GOT3 (cell line): ENCODE data around the gene CAMK1D.

Experiments used
- DNase-seq: peaks from one replicate; lab custom pipeline; 2025; ENCODE audit warnings: mixed read lengths; lab: John Stamatoyannopoulos, UW

The CAMK1D gene

DNA sequence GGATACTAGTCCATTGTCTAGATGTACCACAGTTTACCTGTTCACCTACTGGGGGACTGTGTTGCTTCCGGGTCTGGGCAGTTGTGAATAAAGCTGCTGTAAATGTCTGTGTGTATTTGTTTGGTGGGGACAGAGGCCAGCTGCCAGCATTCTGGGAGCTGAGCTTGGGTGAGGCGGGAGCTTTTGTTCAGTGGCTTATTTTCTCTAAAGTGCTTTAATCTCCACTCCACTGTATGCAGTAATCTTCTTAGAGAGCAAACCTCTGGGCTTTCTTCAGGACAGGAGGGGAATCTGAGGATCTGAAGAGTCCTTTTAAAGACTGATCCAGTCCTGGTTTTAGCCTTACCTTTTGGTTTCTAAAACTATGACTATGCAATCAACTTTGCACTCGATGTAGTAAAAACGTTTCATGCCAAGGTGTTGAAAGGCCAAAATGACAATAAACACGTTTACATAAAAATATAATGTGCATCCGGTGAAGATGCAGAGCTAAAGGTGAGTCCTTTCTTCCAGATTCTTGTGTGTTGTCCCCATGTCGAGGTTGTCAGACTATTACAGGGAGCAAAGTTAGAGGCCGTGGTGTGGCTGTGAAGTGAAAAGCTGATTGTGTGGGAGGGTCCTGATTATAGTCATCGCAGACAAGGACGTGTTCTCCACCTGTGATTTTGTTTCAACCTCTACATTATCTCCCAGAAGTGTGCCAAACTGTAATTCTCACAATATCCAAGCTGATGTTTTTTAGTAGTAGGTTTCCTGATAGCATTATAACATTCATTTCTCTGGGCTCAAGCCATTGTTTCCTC, 279.8 kb downstream of the CAMK1D start:
- DNase-seq = no peak

DNA sequence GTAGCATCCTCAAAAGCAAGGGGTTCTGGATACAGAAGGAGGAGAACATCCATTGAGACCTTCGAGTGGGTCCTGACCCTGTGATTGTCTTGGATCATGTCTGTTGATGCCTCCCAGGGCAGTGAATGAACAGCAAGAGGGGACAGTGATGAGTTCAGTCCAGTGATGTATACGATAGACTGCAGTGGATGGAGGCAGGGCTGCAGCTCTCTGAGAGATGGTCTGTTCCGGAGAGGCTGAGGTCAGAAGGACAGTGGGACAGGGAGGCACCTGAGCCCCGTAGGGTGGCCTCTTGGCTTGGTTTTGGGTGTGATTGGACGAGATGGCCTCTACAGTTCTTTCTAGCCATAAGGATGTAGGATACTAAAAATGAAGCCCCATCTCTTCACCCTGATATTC, 280.4 kb downstream of the CAMK1D start:
- DNase-seq = no peak

DNA sequence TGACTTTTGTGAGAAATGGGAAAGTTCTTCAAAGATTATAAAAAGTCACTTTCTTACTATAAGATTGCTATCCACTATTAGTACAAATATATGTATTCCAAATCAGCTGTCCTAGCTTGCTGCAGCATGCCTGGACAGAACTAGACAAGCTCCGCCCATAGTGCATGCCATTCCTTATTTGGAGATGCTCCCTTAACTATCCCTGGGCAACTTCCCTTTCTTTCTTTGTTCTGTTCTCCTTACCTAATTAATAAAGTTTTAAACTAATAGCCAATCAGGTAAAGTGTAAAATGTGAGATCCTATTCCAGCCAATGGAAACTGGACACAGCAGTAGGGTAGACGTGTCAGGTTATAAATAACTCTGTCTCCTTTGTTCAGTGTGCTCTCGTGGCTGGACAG, 281.9 kb downstream of the CAMK1D start:
- no peak for DNase-seq

DNA sequence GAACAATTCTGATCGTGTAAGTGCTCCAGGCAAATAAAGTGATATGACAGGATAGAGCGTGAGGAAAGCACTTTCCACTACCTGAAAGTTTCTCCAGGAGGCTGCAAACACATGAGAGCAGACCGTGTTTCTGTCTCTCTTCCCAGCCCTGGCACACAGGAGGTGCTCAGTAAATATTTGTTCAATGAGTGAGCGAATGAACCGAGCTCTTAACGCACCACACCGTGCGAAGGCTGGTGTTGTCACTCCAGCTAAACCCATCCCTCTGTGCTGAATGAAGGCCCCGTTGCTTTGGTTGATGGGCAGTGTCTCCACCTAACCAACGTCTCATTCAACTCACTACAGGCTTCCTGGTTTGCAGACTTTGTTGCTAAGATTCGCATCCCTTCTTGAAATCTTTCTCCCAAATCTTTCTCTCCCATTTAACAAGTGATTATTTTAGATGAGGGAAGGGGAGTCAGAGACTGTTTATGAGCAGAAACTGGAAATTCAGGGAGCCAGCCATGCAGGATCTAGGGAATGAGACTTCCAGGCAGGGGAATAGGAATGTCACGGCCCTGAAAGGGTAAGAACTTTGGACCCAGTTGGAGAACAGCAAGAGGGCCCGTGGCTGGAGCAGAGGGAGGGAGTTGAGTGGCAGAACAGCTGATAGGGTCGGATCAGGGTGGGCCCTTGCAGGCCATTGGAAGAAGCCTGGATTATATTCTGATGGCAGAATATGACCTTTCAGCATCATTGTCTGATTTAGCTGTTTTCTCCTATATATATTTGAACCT, 282.6 kb downstream of the CAMK1D start:
- no peak for DNase-seq

DNA sequence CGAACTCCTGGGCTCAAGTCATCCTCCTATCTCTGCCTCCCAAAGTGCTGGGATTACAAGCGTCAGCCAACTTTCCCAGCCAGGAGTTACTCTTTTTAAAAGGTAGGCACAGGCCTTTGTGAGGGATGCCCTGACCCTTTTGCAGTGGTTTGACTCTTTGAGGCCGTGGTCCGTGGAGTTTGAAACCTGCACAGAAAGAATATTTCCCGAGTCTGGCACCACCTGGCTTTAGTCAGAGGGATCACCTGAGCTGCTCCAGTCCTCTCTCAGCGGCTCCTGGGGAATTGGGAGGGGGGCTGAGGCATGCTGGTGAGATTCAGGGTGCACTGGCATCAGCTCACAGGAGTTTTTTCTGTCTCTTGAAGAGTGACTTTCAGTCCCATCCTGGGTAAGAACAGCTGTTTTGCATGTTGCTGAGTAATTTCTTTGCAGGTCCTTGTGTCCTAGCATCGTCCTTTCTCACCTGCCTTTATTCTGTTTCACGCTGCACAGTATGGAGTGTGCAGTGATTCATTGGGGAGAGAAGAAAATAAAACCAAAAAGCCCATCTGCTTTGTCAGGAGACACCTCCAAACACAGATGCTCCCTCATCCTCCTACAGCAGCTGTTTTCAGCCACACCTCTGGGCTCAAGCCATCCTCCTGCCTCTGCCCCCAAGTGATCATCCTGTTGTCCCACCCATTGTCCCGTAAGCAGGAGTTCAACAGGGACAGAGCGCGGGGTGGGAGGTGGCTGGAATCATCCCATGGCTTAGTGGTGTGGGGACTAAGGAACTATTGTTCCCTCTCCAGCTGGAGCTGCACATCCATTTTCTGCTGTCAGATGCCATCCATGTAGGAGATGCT, 284.7 kb downstream of the CAMK1D start:
- DNase-seq = no peak

DNA sequence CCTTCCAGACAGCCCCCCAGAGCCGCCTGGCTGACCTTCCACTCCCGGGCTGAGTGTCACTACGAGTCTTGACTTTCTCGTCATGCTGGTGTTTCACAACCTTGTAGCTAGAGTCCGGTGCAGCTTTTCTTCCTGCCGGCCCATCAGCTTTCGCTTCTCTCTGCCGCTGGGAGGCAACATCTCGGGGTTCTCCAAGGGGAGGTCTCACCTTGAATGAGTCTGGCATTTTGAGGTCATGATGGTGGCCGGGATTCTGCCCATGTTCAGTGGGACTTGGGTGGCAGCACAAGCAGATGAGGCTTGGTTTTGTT, 285.2 kb downstream of the CAMK1D start:
- no peak for DNase-seq

DNA sequence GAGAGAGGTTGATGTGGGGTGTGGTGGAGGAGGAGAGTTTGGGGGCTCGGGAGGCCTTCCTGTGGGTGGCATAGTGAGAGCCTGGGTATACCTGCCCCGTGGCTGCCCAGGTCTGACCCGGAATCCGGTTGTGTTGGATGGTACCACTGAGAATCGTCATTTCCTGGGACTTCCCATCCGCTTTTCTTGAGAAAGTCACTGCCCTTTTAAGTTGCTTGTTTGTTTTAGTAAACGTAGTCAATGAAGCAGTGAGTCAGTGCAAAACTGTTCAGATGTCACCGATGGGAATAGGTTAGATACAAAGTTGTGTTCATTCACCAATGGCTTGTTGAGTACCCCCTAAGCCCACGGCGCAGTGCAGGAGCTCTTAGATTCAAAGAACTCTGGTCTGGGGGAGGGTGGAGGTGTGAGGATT, 285.8 kb downstream of the CAMK1D start:
- no peak for DNase-seq

DNA sequence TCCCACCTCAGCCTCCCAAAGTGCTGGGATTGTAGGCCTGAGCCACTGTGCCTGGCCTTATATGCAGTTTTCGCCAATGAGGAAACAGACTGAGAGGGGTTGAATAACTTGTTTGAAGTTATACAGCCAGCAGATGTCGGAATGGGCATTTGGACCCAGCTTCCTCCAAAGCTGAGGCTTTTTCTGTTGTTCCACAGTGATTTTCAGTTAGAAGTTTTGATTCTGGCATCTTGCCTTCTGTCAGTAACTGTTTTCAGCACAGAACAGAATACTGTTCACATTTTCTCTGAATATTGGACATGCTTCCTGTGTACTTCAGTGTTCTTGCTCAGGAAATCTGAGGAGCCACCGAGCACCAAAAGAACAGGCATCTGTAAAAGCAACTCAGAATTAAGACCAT, 287.2 kb downstream of the CAMK1D start:
- DNase-seq = no peak

DNA sequence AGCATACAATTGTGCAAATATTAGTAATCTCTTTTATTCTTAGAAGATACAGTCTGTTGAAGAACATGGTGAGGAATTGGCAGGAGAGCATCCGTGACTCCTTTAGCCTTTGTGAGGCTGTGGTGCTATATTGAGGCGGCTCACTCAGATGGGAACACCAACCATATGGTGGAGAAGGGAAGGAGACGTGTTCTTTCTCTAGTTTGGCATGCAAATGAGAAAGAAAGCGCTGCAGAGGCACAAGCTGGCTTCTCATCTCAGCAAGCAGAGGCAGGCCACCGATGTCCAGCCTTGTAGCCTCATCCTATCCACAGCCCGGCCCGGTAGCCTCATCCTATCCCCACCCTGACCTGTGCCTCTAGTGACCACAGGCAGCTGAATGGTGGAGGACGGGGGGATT, 288.3 kb downstream of the CAMK1D start:
- DNase-seq = no peak

DNA sequence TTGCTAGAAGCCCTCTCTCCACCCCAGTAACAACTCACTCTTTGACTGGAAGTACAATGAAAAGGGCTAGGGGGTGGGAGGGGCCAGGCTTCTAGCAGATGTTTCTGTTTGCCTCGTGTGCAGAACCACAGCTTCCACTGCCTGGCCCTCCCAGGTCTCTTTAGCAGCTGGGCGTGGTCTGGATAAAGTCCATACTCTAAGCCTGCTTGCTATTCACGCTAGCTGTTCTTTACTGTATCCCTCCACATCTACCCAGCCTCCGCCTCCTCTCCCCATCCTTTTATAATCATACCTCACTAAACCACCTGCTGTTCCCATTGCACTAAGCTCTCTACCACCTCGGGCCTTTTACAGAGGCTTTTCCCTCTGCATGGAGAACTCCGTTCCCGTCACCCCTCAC, 288.8 kb downstream of the CAMK1D start:
- no peak for DNase-seq

DNA sequence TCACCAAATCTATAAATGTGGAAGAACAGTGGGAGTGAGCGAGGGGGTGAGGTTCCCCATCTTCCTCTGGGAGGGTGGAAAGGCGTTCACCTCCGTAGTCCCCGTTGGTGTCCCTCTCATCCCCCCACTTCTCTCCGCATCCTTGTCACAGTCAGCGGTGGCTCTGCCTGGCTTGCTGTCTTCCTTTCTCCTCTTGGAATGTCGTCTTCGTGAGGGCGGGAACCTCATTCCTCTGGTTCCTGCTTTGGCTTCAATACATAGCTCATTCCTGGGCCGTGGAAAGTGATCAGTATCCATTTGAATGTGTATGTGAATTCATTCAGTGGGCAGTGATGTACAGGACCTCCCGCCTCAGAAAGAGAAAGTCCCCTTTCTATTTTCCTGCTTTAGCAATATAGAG, 289.4 kb downstream of the CAMK1D start:
- DNase-seq = no peak

DNA sequence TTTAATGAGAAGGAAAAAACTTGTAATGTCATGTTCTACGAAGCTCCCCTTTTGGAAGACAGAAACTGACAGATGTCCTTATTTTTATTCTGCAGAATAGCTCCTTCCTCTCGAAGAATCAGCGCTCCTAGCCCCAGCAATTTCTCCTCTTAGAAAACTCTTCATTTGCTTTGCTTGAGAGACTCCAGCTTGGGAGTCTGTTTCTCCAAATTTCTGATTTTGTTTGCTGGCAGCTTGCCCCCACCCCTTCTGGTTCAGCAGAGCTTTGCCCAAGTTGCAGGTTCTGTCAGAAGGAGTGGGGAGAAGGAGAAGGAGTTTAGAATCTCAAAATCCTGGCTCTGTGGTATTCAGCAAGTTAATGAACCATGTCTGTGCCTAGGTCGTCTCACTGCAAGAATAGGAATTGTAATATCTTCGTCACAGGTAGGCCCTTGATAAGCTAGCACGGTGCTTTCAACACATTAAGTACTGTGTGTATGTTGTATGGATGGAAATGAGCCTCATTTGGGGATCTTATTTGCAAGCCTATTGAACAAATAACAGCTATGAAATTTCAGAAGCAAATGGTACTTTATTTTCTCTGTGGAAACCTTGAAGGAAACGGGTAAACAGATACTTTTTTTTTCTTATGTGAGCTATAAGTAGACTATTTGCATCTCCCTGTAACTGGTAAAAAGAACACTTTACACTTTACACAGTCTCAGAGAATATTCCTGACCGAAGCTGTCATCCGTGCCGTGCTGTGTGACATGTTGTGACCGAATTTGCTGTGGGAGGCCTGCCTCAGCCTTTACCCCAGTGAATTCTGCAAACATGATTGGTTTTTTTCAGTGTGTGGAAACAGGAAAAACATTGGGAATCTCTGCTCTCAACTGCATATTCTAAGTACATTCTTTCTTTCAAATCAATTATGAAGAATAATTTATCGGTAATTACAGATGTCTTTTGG, 290.9 kb downstream of the CAMK1D start:
- no peak for DNase-seq

DNA sequence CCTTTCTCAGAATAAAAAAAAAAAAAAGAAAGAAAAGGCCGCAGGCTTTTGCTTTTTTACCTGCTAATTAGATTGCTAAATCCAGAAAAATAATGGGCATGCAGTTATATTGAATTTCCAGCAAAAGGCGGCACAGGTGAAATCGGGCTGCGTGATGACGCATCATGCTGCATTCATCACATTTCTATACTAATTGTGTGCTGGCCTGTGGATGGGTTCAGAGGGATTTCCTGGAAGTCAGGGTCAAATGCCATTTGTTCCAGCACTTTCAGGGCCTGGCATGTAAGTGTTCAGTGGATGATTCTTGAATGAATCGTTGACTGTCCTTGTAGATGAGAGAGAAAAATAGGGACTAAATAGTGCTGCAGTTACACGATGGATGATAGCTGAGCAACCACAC, 292.7 kb downstream of the CAMK1D start:
- DNase-seq = no peak

DNA sequence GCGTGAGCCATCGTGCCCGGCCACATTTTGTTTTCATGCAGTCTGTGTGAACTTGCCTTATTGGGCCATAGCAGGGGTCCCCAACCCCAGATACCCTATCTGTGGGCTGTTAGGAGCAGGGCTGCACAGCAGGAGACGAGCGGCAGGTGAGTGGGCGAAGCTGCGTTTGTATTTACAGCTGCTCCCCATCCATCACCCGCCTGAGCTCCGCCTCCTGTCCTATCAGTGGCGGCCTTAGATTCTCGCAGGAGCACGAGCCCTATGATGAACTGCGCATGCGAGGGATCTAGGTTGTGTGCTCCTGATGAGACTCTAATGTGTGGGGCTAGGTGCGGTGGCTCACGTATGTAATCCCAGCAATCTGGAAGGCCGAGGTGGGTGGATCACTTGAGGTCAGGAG, 293.9 kb downstream of the CAMK1D start:
- DNase-seq = no peak

DNA sequence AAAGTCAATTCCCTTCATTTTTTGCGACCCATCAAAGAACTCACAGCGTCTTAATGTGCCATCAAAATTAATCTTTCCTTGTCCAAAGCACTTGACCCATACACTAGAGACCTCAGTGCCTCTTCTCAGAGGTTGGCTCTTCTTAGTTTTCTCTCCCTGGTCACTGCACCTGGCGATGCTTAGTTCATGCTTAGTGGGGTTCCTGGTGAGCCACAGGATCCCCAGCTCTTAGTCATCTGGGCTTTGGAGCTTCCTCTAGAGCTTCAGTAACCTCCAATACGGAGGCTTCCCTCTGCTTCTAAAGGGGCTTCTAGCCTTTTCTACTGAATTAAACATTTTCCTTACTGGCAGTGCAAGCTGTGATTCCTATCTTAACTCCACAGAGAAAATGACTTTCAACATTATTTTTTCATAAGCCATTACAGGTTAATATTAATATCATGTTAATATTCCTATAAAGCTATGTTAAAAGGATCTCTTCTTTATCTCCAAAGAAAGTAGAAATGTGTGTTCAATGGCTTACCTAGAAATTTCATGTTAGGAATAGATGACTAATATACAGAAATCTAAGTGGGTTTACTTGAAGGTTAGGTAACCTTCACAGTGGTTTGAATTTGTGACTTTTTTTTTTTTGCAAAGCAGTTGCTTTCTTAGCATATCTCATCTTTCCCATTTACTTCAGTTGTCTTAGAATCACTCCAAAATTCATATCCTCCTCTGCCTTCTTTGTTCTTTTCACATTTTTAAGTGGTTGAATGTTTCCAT, 295.2 kb downstream of the CAMK1D start:
- DNase-seq = no peak

DNA sequence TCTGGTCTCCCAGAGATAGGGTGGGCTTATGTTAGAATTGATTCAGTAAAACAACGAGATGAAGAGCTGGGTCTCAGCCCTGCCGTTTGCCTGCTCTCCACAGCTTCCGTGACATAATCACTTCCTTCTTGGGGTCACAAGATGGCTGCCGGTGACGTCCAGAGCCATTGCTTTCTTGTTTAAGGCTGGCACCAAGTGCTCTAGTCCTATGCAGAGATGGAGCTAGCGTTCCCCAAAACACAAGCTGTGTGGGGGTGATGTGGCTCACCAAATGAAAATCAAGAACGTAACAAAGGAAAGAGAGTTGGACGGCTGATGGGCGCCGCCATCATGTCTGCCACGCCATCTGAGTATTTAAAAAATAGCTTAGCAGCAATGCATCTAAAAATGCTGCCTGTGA, 296.1 kb downstream of the CAMK1D start:
- no peak for DNase-seq

DNA sequence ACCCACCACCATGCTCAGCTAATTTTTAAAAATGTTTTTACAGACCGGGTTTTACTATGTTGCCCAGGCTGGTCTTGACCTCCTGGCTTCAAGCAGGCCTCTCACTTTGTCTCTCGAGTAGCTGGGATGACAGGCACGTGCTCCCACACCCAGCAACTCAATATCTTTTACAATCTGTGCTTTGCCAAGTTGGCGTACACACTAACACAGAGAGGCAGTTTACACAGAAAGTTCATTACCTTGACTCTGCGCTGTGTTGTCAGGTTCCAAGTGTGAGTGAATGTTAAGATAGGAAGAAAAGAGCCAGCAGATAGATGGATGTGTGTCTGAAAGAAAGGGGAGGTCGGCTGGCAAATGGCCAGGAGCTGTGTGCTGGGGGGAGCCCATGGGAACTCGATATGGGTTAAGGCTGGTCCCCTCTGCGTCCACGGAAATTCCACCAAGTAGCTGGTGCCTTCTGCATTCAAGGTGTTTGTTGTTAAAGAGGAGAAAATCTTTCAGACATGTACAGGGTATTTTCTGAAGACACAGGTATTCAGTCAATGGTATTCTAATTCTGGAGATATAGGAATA, 299.8 kb downstream of the CAMK1D start:
- DNase-seq = no peak

DNA sequence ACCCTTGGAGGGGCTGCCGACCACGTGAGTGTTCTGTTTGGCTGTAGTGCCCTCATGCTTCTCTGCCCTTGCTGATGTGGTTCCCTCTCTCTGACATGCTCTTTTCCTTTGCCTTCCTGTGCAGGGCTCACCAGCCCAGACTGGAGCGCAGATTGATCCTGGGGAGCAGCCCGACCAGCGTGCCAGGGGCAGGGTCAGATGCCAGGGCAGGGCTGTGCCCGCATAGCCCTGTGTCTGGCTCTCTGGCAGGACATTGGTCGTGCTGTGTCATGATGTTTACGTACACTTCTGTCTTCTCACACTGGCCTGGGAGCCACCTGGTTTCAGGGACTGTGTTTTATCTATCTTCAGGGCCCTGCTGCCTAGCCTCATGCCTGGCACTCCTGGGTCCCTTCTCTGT, 300.8 kb downstream of the CAMK1D start:
- DNase-seq = no peak

DNA sequence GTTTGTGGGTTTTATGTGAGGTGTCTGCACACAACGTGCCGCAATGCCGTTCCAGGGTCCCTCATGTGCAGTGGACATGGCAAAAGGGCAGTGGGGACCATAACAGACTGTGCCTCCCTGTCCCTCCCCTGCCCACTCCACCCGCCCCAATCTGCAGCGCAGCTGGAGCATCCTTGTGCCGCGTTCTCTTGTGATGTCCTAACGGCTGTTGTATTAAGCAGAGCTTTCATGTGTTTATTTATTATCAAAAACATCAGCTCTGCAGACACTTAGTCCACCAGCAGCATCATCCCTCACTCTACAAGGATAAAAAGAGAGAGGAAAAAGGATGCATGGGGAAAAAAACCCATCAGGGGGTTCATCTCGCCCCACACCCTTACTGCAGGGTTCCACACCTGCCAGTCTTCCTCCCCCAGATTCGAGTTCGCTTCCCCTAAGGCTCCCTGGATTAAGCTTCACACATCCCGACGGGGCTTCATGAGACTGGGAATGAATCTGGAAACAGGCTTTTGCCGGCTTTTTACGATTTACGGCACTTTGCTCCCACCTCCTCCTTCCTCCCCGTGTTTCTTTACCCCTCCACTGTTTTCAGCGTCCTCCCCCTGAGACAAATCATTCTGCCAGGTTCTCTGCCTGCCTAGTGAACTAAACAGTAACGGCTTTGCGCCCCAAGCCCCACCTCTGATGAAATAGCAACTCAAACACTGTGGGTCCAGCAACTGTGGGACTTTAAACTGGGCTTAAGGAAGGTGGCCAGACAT, 301.4 kb downstream of the CAMK1D start:
- no peak for DNase-seq

DNA sequence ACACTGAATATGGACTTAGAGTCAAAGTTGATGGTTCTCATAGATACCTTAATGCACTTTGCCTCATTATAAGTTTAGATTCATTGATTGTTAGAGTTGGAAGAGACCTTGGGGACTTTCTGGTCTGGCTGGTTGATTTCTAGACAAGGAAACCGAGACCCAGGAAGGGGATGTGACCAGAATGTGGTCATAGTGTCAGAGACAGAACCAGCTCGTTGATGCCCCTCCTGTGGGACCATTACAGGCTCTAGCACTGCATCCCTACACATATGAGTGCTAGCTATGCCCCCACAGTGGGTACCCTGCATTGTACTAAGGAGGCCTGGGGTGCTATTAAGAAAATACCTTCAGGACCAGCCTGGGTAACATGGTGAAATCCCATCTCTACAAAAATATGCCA, 306.6 kb downstream of the CAMK1D start:
- no peak for DNase-seq
